HCT116 (cell line): ENCODE data around the gene SLC19A1. TPM values are rescaled to one million over a fixed set of nuclear protein-coding genes. Genes with fewer than 3 reads are reported as not detected.

ENCODE experiments used
- ATAC-seq: fragments of 200-7000 bp; cut with Tn5 transposase; 2 replicates; pipeline ENCODE4 v1.9.1; 2020; ENCODE audit warnings: mild to moderate bottlenecking, moderate library complexity
- BruUV-seq: library from RNA; stranded (reverse); fragments of 400-500 nt; replicated peaks from 2 replicates; lab custom pipeline; 2021; lab: Mats Ljungman, UMichigan
- CTCF ChIA-PET: fragments of 300-600 bp; sonication (Branson Sonifier 250); formaldehyde crosslinking; loops from one replicate; lab custom pipeline; 2021; ENCODE audit warnings: antibody characterized with exemption; lab: Charles Lee
- POLR2A ChIA-PET: fragments of 300-600, 350-600 bp; sonication (Branson Sonifier 250); formaldehyde crosslinking; loops from one replicate; lab custom pipeline; 2021; ENCODE audit warnings: antibody characterized with exemption; lab: Charles Lee
- RAD21 ChIA-PET, 2 experiments: fragments of 300-600 bp; sonication (Branson Sonifier 250); formaldehyde crosslinking; loops; one replicate each; lab custom pipeline; 2023; ENCODE audit warnings: low total read pairs in 2 of 2; ENCODE audit not compliant: uncharacterized antibody in 2 of 2, unreplicated experiment in 2 of 2, low non-redundant PET in 1 of 2; lab: Charles Lee
- DNase-seq: peaks from one replicate; pipeline ENCODE4 v3.0.0-alpha.2; 2010; ENCODE audit warnings: low read depth, low spot score
- H2AFZ ChIP-seq: fragments of 200-600 bp; shearing (Covaris generic), sonication (generic); 2 replicates; pipeline ENCODE4 v1.6.1; 2017; ENCODE audit warnings: low read depth, mixed run types, mixed read lengths, antibody characterized with exemption, low read length; ENCODE audit not compliant: poor library complexity, severe bottlenecking
- H3K27ac ChIP-seq: 2 replicates; pipeline ENCODE4 v1.5.1; 2012; ENCODE audit warnings: low read depth, low read length
- H3K27me3 ChIP-seq: fragments of 200-600 bp; sonication (generic); 2 replicates; pipeline ENCODE4 v1.6.1; 2016; ENCODE audit warnings: mixed run types, low read length, mixed read lengths; ENCODE audit not compliant: insufficient read depth
- H3K36me3 ChIP-seq, 2 experiments: fragments of 200-500 bp in 1 of 2; fragments of 200-600 bp in 1 of 2; sonication (Bioruptor generic) in 1 of 2; sonication (generic) in 1 of 2; 2 replicates each; pipeline versions ENCODE4 v1.5.1 to v1.6.1; 2014 to 2016; ENCODE audit warnings: low read length in 2 of 2, inconsistent platforms in 1 of 2, mixed read lengths in 1 of 2, mixed run types in 1 of 2; ENCODE audit not compliant: insufficient read depth in 2 of 2, control insufficient read depth in 1 of 2
- H3K4me1 ChIP-seq, 2 experiments: fragments of 200-600 bp in 1 of 2; sonication (generic) in 1 of 2; 2 replicates each; pipeline versions ENCODE4 v1.5.1 to v1.6.1; 2012 to 2017; ENCODE audit warnings: low read length in 2 of 2, inconsistent platforms in 1 of 2, mild to moderate bottlenecking in 1 of 2, mixed read lengths in 1 of 2, mixed run types in 1 of 2, moderate library complexity in 1 of 2; ENCODE audit not compliant: insufficient read depth in 2 of 2, control insufficient read depth in 1 of 2
- H3K4me2 ChIP-seq: fragments of 200-600 bp; sonication (generic); 2 replicates; pipeline ENCODE4 v1.6.1; 2017; ENCODE audit warnings: mixed run types, low read length, mixed read lengths
- H3K4me3 ChIP-seq, 2 experiments: fragments of 200-600 bp in 1 of 2; sonication (generic) in 1 of 2; replicated peaks in 1 of 2; 2 replicates each; pipeline ENCODE4 v1.5.1; 2011 to 2016; ENCODE audit warnings: low read length in 2 of 2, control low read depth in 1 of 2, low read depth in 1 of 2, mild to moderate bottlenecking in 1 of 2, mixed read lengths in 1 of 2, mixed run types in 1 of 2
- H3K79me2 ChIP-seq: fragments of 200-600 bp; sonication (generic); 2 replicates; pipeline ENCODE4 v1.6.1; 2017; ENCODE audit warnings: mild to moderate bottlenecking, mixed run types, low read length, moderate library complexity, mixed read lengths; ENCODE audit not compliant: insufficient read depth
- H3K9ac ChIP-seq: fragments of 200-600 bp; sonication (generic); 2 replicates; pipeline ENCODE4 v1.6.1; 2016; ENCODE audit warnings: low read length, mixed read lengths
- H3K9me2 ChIP-seq: fragments of 200-600 bp; sonication (generic), shearing (Covaris generic); 2 replicates; pipeline ENCODE4 v1.6.1; 2017; ENCODE audit warnings: mixed run types, mild to moderate bottlenecking, moderate library complexity; ENCODE audit not compliant: insufficient read depth
- H3K9me3 ChIP-seq, 2 experiments: fragments of 200-500 bp in 1 of 2; fragments of 200-600 bp in 1 of 2; sonication (Bioruptor generic) in 1 of 2; sonication (generic) in 1 of 2; 2 replicates each; pipeline ENCODE4 v1.6.1; 2014 to 2017; ENCODE audit warnings: low read length in 2 of 2, mixed read lengths in 2 of 2, inconsistent platforms in 1 of 2, low read depth in 1 of 2, mild to moderate bottlenecking in 1 of 2, mixed run types in 1 of 2, moderate library complexity in 1 of 2; ENCODE audit not compliant: control insufficient read depth in 1 of 2, insufficient read depth in 1 of 2
- H4K20me1 ChIP-seq: fragments of 200-600 bp; sonication (generic), shearing (Covaris generic); 2 replicates; pipeline ENCODE4 v1.6.1; 2017; ENCODE audit warnings: mixed run types, mild to moderate bottlenecking, moderate library complexity; ENCODE audit not compliant: insufficient read depth
- CBX3 ChIP-seq: IDR thresholded peaks from 2 replicates; pipeline ENCODE4 v1.6.1; 2012; ENCODE audit warnings: low read depth
- CEBPB ChIP-seq: IDR thresholded peaks from 2 replicates; pipeline ENCODE4 v1.6.1; 2012; ENCODE audit warnings: low read depth
- EGR1 ChIP-seq: IDR thresholded peaks from 2 replicates; pipeline ENCODE4 v1.6.1; 2012; ENCODE audit warnings: low read depth
- POLR2A ChIP-seq: IDR thresholded peaks from 2 replicates; pipeline ENCODE4 v1.7.0; 2011; ENCODE audit warnings: borderline replicate concordance; ENCODE audit not compliant: insufficient read depth, insufficient read length; ENCODE audit errors: extremely low read depth
- RAD21 ChIP-seq: IDR thresholded peaks from 2 replicates; pipeline ENCODE4 v1.6.1; 2012; ENCODE audit warnings: low read depth, mild to moderate bottlenecking
- SIN3A ChIP-seq: IDR thresholded peaks from 2 replicates; pipeline ENCODE4 v1.6.1; 2012; ENCODE audit warnings: low read depth
- SP1 ChIP-seq: IDR thresholded peaks from 2 replicates; pipeline ENCODE4 v1.6.1; 2012; ENCODE audit warnings: low read depth
- SRF ChIP-seq: IDR thresholded peaks from 2 replicates; pipeline ENCODE4 v1.6.1; 2012; ENCODE audit warnings: low read depth
- YY1 ChIP-seq: IDR thresholded peaks from 2 replicates; pipeline ENCODE4 v1.6.1; 2011; ENCODE audit warnings: low read length, low read depth, moderate library complexity, mild to moderate bottlenecking; ENCODE audit not compliant: insufficient replicate concordance; ENCODE audit errors: extremely low read depth
- ZFX ChIP-seq: fragments of 450-650 bp; IDR thresholded peaks from 2 replicates; pipeline ENCODE4 v1.6.1; 2017
- intact Hi-C: fragments of 100-400 bp; cut with micrococcal nuclease; formaldehyde crosslinking; loops from 2 replicates; pipeline ENCODE4 v1.10.0; 2022
- total RNA-seq: library from RNA; stranded (reverse); gene quantifications from one replicate; pipeline ENCODE4 v1.2.1, GENCODE V29; 2021; ENCODE audit not compliant: unreplicated experiment
- TF ChIP-seq, protein P1 (sequence below): IDR thresholded peaks from 2 replicates; pipeline ENCODE4 v1.6.1; 2012; ENCODE audit warnings: low read depth
- TF ChIP-seq, protein P2 (sequence below): IDR thresholded peaks from 2 replicates; pipeline ENCODE4 v1.6.1; 2011; ENCODE audit warnings: mild to moderate bottlenecking, low read length, moderate library complexity; ENCODE audit not compliant: insufficient replicate concordance; ENCODE audit errors: extremely low read depth

SLC19A1 gene
- total RNA-seq, 1 experiment from 2014 or later, result 50.2 TPM

DNA sequence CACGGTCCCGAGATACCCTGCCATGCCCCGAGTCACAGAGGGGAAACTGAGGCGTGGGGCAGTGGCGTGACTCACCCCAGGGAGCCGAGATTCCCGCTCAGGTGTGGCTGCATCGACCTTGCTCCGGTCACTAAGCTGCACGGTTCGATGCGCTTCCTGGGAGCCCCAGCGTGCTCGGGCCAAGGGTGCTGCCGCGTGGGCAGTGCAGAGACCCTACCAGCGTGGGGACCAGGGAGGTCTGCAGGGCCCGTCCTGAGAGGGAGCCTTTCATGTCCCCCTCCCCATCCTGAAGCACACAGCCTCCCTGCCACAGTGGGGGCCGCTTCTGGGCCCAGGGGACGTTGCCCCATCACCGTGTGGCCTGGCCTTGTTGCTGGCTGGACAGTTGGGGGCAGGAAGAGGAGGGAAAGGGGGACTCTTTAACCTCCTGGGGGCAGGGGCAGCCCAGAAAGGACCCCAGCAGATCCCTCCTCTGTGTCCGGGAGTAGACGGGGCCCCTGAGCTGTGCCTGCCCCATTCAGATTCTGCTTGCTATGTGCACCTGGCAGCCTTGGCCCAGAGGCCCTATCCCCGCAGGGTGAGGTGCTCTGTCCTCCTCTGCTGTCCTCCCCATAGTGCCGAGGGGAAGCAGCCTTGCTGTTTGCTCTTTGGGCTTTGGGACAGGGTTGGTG lies 84.9 kb downstream of the SLC19A1 start (continued):
- TF ChIP-seq, protein P1, sequence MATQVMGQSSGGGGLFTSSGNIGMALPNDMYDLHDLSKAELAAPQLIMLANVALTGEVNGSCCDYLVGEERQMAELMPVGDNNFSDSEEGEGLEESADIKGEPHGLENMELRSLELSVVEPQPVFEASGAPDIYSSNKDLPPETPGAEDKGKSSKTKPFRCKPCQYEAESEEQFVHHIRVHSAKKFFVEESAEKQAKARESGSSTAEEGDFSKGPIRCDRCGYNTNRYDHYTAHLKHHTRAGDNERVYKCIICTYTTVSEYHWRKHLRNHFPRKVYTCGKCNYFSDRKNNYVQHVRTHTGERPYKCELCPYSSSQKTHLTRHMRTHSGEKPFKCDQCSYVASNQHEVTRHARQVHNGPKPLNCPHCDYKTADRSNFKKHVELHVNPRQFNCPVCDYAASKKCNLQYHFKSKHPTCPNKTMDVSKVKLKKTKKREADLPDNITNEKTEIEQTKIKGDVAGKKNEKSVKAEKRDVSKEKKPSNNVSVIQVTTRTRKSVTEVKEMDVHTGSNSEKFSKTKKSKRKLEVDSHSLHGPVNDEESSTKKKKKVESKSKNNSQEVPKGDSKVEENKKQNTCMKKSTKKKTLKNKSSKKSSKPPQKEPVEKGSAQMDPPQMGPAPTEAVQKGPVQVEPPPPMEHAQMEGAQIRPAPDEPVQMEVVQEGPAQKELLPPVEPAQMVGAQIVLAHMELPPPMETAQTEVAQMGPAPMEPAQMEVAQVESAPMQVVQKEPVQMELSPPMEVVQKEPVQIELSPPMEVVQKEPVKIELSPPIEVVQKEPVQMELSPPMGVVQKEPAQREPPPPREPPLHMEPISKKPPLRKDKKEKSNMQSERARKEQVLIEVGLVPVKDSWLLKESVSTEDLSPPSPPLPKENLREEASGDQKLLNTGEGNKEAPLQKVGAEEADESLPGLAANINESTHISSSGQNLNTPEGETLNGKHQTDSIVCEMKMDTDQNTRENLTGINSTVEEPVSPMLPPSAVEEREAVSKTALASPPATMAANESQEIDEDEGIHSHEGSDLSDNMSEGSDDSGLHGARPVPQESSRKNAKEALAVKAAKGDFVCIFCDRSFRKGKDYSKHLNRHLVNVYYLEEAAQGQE, result no peak
- TF ChIP-seq YY1 (no peak), CBX3 (no peak), POLR2A (no peak)

DNA sequence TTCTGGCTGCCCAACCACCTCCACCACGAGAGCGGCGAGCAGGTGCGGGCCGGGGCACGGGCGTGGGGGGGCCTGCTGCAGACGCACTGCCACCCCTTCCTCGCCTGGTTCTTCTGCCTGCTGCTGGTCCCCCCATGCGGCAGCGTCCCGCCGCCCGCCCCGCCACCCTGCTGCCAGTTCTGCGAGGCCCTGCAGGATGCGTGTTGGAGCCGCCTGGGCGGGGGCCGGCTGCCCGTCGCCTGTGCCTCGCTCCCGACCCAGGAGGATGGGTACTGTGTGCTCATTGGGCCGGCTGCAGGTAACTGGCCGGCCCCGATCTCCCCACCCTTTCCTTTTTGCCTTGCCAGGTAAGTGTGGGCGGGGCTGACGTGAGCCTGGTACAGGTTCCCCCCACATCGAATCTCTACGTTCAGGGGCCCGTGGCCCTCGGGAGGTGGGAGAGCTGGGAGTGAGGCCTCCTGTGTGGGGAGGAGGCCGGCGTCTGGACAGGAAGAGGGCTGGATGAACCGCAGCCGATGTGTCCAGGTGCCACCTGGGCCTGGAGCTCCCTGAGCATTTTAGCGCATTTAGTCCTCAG lies 85.6 kb downstream of the SLC19A1 start:
- Histone ChIP-seq H2AFZ (no peak overlapping the region), H3K4me3 (no peak overlapping the region), H3K9me3 (peaks cover 0 to 11% of the 10 kb centered on the region in 2 experiments; a peak in 1 of 4 replicates), H3K4me1 (peaks cover 3 to 13% of the 10 kb centered on the region in 2 experiments; a peak in 2 of 4 replicates), H3K36me3 (no peaks in the 10 kb centered on the region), H3K4me2 (no peak overlapping the region), H3K9me2 (no peaks in the 10 kb centered on the region), H3K9ac (no peak overlapping the region), H3K27ac (no peak overlapping the region), H4K20me1 (no peaks in the 10 kb centered on the region), H3K79me2 (peaks cover 5% of the 10 kb centered on the region; the same call in 1 of the 2 replicates), H3K27me3 (no peaks in the 10 kb centered on the region)
- POLR2A ChIA-PET, result no interaction called here
- ATAC-seq, result no peak
- CTCF ChIA-PET, result no interaction called here
- DNase-seq, result no peak
- RAD21 ChIA-PET, result no interaction called here
- no TSS peak for BruUV-seq
- TF ChIP-seq POLR2A (no peak), SP1 (no peak), RAD21 (no peak), ZFX (no peak), YY1 (no peak), SRF (no peak), CEBPB (no peak), CBX3 (no peak), SIN3A (no peak), EGR1 (no peak)
- TF ChIP-seq, protein P2, sequence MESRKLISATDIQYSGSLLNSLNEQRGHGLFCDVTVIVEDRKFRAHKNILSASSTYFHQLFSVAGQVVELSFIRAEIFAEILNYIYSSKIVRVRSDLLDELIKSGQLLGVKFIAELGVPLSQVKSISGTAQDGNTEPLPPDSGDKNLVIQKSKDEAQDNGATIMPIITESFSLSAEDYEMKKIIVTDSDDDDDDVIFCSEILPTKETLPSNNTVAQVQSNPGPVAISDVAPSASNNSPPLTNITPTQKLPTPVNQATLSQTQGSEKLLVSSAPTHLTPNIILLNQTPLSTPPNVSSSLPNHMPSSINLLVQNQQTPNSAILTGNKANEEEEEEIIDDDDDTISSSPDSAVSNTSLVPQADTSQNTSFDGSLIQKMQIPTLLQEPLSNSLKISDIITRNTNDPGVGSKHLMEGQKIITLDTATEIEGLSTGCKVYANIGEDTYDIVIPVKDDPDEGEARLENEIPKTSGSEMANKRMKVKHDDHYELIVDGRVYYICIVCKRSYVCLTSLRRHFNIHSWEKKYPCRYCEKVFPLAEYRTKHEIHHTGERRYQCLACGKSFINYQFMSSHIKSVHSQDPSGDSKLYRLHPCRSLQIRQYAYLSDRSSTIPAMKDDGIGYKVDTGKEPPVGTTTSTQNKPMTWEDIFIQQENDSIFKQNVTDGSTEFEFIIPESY, result no peak
- TF ChIP-seq, protein P1, result no peak
- intact Hi-C loops, result no loop called here
